GM21423 (cell line): ENCODE measurements around the gene UXS1.
"Not testable (repeated sequence)": the region's sequence is repeated elsewhere in the genome, so short reads cannot be mapped to it uniquely, and the experiment has no call there.

Experiments used
- ATAC-seq: cut with Tn5 transposase; IDR thresholded peaks from one replicate; pipeline ENCODE4 v1.9.1; 2021; ENCODE audit warnings: mild to moderate bottlenecking, moderate library complexity; ENCODE audit not compliant: unreplicated experiment

Gene UXS1

GRCh38 chr2:106137731-106138521, 56.2 kb downstream of the UXS1 start:
- no peak for ATAC-seq

GRCh38 chr2:106131192-106131591, 62.9 kb downstream of the UXS1 start:
- ATAC-seq: not testable (repeated sequence)

- no peak for ATAC-seq
Measured at GRCh38 chr2:106130251-106130998, 63.7 kb downstream of the UXS1 start.

- ATAC-seq: no peak
Measured at GRCh38 chr2:106129592-106129991, 64.5 kb downstream of the UXS1 start.

GRCh38 chr2:106129150-106129549, 65.0 kb downstream of the UXS1 start:
- ATAC-seq: no peak

GRCh38 chr2:106127776-106128268, 66.3 kb downstream of the UXS1 start:
- no peak for ATAC-seq

GRCh38 chr2:106127282-106127771, 66.8 kb downstream of the UXS1 start:
- ATAC-seq: no peak

- no peak for ATAC-seq
Measured at GRCh38 chr2:106126705-106127281, 67.3 kb downstream of the UXS1 start.

GRCh38 chr2:106126295-106126694, 67.8 kb downstream of the UXS1 start:
- ATAC-seq: no peak

- ATAC-seq: no peak
Measured at GRCh38 chr2:106124905-106125549, 69.1 kb downstream of the UXS1 start.

GRCh38 chr2:106124106-106124756, 69.9 kb downstream of the UXS1 start:
- ATAC-seq: no peak

GRCh38 chr2:106122157-106122556, 71.9 kb downstream of the UXS1 start:
- ATAC-seq: no peak

- ATAC-seq: no peak
Measured at GRCh38 chr2:106120432-106120831, 73.7 kb downstream of the UXS1 start.

GRCh38 chr2:106119074-106119473, 75.0 kb downstream of the UXS1 start:
- ATAC-seq: no peak

- ATAC-seq: no peak
Measured at GRCh38 chr2:106117882-106118684, 76.0 kb downstream of the UXS1 start.

GRCh38 chr2:106117347-106117746, 76.8 kb downstream of the UXS1 start:
- ATAC-seq: no peak

- ATAC-seq: no peak
Measured at GRCh38 chr2:106116248-106116647, 77.9 kb downstream of the UXS1 start.

- no peak for ATAC-seq
Measured at GRCh38 chr2:106115665-106116064, 78.4 kb downstream of the UXS1 start.

GRCh38 chr2:106115250-106115649, 78.9 kb downstream of the UXS1 start:
- ATAC-seq: peak; percentile 60

- no peak for ATAC-seq
Measured at GRCh38 chr2:106114166-106114565, 79.9 kb downstream of the UXS1 start.
